Muscle layer of duodenum (tissue), 2 donors: ENCODE measurements around the gene IL17REL.

Experiments
- H3K27ac ChIP-seq: one replicate; pipeline ENCODE4 v1.7.0; 2013; ENCODE audit warnings: mild to moderate bottlenecking, low read length
- H3K27me3 ChIP-seq: one replicate; pipeline ENCODE4 v1.7.0; 2013; ENCODE audit warnings: low read depth, mild to moderate bottlenecking, control low read depth, low read length
- H3K36me3 ChIP-seq, 2 donors: one replicate each; pipeline ENCODE4 v1.7.0; 2013; ENCODE audit warnings: low read length in 2 of 2, control low read depth in 1 of 2, mild to moderate bottlenecking in 1 of 2; ENCODE audit not compliant: insufficient read depth in 2 of 2, control insufficient read depth in 1 of 2
- H3K4me1 ChIP-seq, 2 donors: one replicate each; pipeline ENCODE4 v1.7.0; 2013; ENCODE audit warnings: low read length in 2 of 2, mild to moderate bottlenecking in 2 of 2, control low read depth in 1 of 2, moderate library complexity in 1 of 2; ENCODE audit not compliant: insufficient read depth in 2 of 2, control insufficient read depth in 1 of 2
- H3K4me3 ChIP-seq, 2 donors: one replicate each; pipeline ENCODE4 v1.7.0; 2013; ENCODE audit warnings: low read length in 2 of 2, low read depth in 1 of 2, mild to moderate bottlenecking in 1 of 2
- H3K9me3 ChIP-seq, 2 donors: one replicate each; pipeline ENCODE4 v1.7.0; 2013; ENCODE audit warnings: low read length in 2 of 2, control low read depth in 1 of 2, mild to moderate bottlenecking in 1 of 2; ENCODE audit not compliant: control insufficient read depth in 1 of 2
- donor health status: healthy.

The IL17REL gene

GRCh38 chr22:49954354-49954753, 58.2 kb downstream of the IL17REL start:
- Histone ChIP-seq H3K4me1 (peaks cover 9 to 23% of the 10 kb centered on the region in 2 donors), H3K27me3 (no peaks in the 10 kb centered on the region), H3K4me3 (no peak overlapping the region), H3K36me3 (no peaks in the 10 kb centered on the region), H3K27ac (no peak overlapping the region), H3K9me3 (no peaks in the 10 kb centered on the region)

- Histone ChIP-seq H3K36me3 (no peaks in the 10 kb centered on the region), H3K4me3 (no peak overlapping the region), H3K9me3 (no peaks in the 10 kb centered on the region), H3K27me3 (no peaks in the 10 kb centered on the region), H3K4me1 (peaks cover 4 to 23% of the 10 kb centered on the region in 2 donors), H3K27ac (no peak overlapping the region)
Measured at GRCh38 chr22:49953680-49954344, 58.8 kb downstream of the IL17REL start.

GRCh38 chr22:49953027-49953679, 59.4 kb downstream of the IL17REL start:
- Histone ChIP-seq H3K27me3 (no peaks in the 10 kb centered on the region), H3K4me1 (peaks cover 4 to 23% of the 10 kb centered on the region in 2 donors), H3K9me3 (no peaks in the 10 kb centered on the region), H3K4me3 (no peak overlapping the region), H3K27ac (no peak overlapping the region), H3K36me3 (no peaks in the 10 kb centered on the region)

GRCh38 chr22:49951986-49952896, 60.3 kb downstream of the IL17REL start:
- no peaks in the 10 kb centered on the region for H3K36me3 ChIP-seq
- no peaks in the 10 kb centered on the region for H3K27me3 ChIP-seq
- H3K4me1 ChIP-seq = peaks cover 4 to 23% of the 10 kb centered on the region in 2 donors
- no peak overlapping the region for H3K4me3 ChIP-seq
- no peaks in the 10 kb centered on the region for H3K9me3 ChIP-seq
- peak overlapping the region; percentile 51 for H3K27ac ChIP-seq

- H3K27me3 ChIP-seq = no peaks in the 10 kb centered on the region
- peaks cover 4 to 23% of the 10 kb centered on the region in 2 donors for H3K4me1 ChIP-seq
- no peak overlapping the region for H3K4me3 ChIP-seq
- no peaks in the 10 kb centered on the region for H3K36me3 ChIP-seq
- peak overlapping the region; percentile 51 for H3K27ac ChIP-seq
- H3K9me3 ChIP-seq = no peaks in the 10 kb centered on the region
Measured at GRCh38 chr22:49951678-49951985, 60.9 kb downstream of the IL17REL start.

- H3K36me3 ChIP-seq = no peaks in the 10 kb centered on the region
- H3K4me1 ChIP-seq = peaks cover 4 to 23% of the 10 kb centered on the region in 2 donors
- H3K9me3 ChIP-seq = no peaks in the 10 kb centered on the region
- no peaks in the 10 kb centered on the region for H3K27me3 ChIP-seq
- H3K27ac ChIP-seq = peak overlapping the region; percentile 63
- no peak overlapping the region for H3K4me3 ChIP-seq
Measured at GRCh38 chr22:49951000-49951677, 61.4 kb downstream of the IL17REL start.

GRCh38 chr22:49950396-49950994, 62.1 kb downstream of the IL17REL start:
- Histone ChIP-seq H3K27ac (peak overlapping the region; percentile 63), H3K36me3 (no peaks in the 10 kb centered on the region)

GRCh38 chr22:49949914-49950292, 62.7 kb downstream of the IL17REL start:
- no peaks in the 10 kb centered on the region for H3K36me3 ChIP-seq
- H3K9me3 ChIP-seq = no peaks in the 10 kb centered on the region
- H3K27me3 ChIP-seq = no peaks in the 10 kb centered on the region
- peak overlapping the region; percentile 74 for H3K27ac ChIP-seq
- H3K4me1 ChIP-seq = peaks cover 4 to 22% of the 10 kb centered on the region in 2 donors
- no peak overlapping the region for H3K4me3 ChIP-seq

More at GRCh38 chr22:49950396-49950994, 62.1 kb downstream of the IL17REL start:
- no peaks in the 10 kb centered on the region for H3K9me3 ChIP-seq
- no peak overlapping the region for H3K4me3 ChIP-seq
- H3K4me1 ChIP-seq = peaks cover 4 to 23% of the 10 kb centered on the region in 2 donors
- H3K27me3 ChIP-seq = no peaks in the 10 kb centered on the region

- no peak overlapping the region for H3K4me3 ChIP-seq
- peak overlapping the region; percentile 77 for H3K27ac ChIP-seq
- H3K9me3 ChIP-seq = no peaks in the 10 kb centered on the region
- no peaks in the 10 kb centered on the region for H3K36me3 ChIP-seq
- peaks cover 4 to 15% of the 10 kb centered on the region in 2 donors for H3K4me1 ChIP-seq
- H3K27me3 ChIP-seq = no peaks in the 10 kb centered on the region
Measured at GRCh38 chr22:49948958-49949913, 63.3 kb downstream of the IL17REL start.
